ENCODE measurements around the gene RPL35. TPM values are rescaled to one million over a fixed set of nuclear protein-coding genes. Genes with fewer than 3 reads are reported as not detected.

Gene RPL35
- total RNA-seq, 2 donors from 2014 or later = 890 to 1,374 TPM

- intact Hi-C loops (cut with DNase I) = no loop called here
- DNase-seq = no peak
- Histone ChIP-seq H3K9me3 (no peaks in the 10 kb centered on the region), H3K9ac (ENCODE audit: low read depth in 2 of 2, low read length in 2 of 2) (no peak overlapping the region), H3K27ac (no peak overlapping the region), H3K36me3 (no peaks in the 10 kb centered on the region), H3K27me3 (no peaks in the 10 kb centered on the region), H3K4me3 (no peak overlapping the region), H3K4me1 (no peaks in the 10 kb centered on the region)
- no peak for TF ChIP-seq CTCF (IDR thresholded peaks at IDR 0.05)
Measured at GRCh38 chr9:124831642-124832364, 30.0 kb downstream of the RPL35 start.

DNA sequence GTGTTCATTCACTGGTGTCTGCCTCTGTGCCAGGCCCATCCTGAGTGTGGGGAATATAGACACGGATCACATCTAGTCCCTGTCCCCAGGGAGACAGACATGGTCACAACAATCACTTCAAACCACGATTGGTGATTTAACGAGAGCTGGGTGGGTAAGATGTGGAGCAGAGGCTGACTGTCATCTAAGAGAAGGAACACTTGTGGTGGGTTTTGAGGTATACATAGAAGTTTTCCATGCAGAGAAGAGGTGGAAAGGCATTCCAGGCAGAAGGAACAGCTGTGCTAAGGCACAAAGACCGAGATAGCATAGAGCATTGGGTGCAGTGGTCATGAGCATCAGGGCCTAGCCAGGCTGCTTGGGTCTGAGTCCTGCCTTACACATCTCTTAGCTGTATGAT, 31.2 kb downstream of the RPL35 start:
- H3K27ac ChIP-seq = no peak overlapping the region
- TF ChIP-seq CTCF (IDR thresholded peaks at IDR 0.05) = no peak
- no peak for DNase-seq
- intact Hi-C loops (cut with DNase I) = no loop called here
- H3K9me3 ChIP-seq = no peaks in the 10 kb centered on the region
- no peaks in the 10 kb centered on the region for H3K27me3 ChIP-seq
- H3K4me1 ChIP-seq = no peaks in the 10 kb centered on the region
- no peak overlapping the region for H3K4me3 ChIP-seq
- no peaks in the 10 kb centered on the region for H3K36me3 ChIP-seq
- H3K9ac ChIP-seq (ENCODE audit: low read depth in 2 of 2, low read length in 2 of 2) = no peak overlapping the region

DNA sequence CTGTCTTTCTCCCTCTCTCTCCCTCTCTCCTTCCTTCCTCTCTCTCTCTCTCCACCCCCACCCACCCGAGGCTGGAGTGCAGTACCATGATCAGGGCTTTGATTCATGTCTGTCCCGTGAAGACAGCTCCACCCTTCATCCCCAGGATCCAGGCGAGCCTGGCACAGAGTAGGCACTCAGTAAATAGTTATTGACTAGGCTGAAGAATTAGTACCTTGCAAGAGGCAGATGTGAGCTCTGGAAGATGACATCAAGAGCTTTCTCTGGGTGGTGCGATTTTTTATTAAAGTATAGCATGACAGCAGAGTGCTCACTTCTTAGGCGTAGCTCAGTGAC, 32.5 kb downstream of the RPL35 start:
- no peak overlapping the region for H3K9ac ChIP-seq (ENCODE audit: low read depth in 2 of 2, low read length in 2 of 2)
- H3K9me3 ChIP-seq = no peaks in the 10 kb centered on the region
- H3K27ac ChIP-seq = no peak overlapping the region
- H3K4me1 ChIP-seq = no peaks in the 10 kb centered on the region
- H3K4me3 ChIP-seq = no peak overlapping the region
- no peaks in the 10 kb centered on the region for H3K36me3 ChIP-seq
- no peak for DNase-seq
- no peaks in the 10 kb centered on the region for H3K27me3 ChIP-seq
- no peak for TF ChIP-seq CTCF (IDR thresholded peaks at IDR 0.05)
- intact Hi-C loops (cut with DNase I) = no loop called here

GRCh38 chr9:124828489-124829333, 33.0 kb downstream of the RPL35 start:
- no peaks in the 10 kb centered on the region for H3K9me3 ChIP-seq
- TF ChIP-seq CTCF (IDR thresholded peaks at IDR 0.05) = no peak
- no peak overlapping the region for H3K9ac ChIP-seq (ENCODE audit: low read depth in 2 of 2, low read length in 2 of 2)
- H3K36me3 ChIP-seq = no peaks in the 10 kb centered on the region
- intact Hi-C loops (cut with DNase I) = no loop called here
- H3K4me1 ChIP-seq = no peaks in the 10 kb centered on the region
- DNase-seq = no peak
- no peak overlapping the region for H3K4me3 ChIP-seq
- H3K27me3 ChIP-seq = no peaks in the 10 kb centered on the region
- no peak overlapping the region for H3K27ac ChIP-seq

DNA sequence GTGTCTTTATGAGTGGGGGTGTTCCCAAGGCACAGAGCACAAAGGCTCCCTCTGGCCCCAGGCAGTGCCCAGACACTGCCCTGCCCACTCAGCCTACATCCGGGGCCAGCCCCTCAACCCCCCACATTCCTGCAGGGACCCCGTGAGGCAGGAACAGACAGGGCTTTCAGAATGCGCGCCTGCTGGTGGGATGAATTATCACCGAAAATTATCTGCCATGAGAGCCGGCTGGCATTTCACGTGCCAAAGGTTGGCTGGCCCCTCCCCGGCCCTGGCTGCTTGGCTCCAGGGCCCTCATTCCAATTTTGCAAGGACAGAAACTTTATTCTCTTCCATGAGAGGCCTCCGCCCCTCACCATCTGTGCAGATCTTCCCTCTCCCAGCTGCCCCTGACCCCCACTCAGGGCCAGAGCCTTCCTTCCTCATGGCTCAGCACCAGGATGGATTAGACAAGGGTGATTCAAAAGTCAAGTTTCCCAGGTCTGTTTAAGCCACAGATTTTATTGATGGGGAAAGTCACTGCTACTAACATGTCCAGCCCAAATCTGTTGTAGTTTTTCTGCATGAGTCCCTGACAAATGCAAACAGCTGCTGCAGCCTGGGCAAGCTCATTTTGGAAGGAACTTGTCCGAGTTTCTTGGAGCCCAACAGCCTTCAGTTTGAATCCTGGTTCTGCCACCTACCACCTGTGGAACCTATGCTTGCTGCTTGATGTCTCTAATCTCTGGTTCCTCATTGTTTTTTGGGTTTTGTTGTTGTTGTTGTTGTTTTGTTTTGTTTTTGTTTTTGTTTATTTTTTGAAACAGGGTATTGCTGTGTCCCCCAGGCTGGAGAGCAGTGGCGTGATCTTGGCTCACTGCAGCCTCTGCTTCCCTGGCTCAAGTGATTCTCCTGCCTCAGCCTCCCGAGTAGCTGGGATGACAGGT, 40.8 kb downstream of the RPL35 start:
- Histone ChIP-seq H3K27me3 (no peaks in the 10 kb centered on the region), H3K4me3 (no peak overlapping the region), H3K9ac (ENCODE audit: low read depth in 2 of 2, low read length in 2 of 2) (no peak overlapping the region), H3K27ac (no peak overlapping the region), H3K9me3 (no peaks in the 10 kb centered on the region), H3K36me3 (no peaks in the 10 kb centered on the region), H3K4me1 (no peaks in the 10 kb centered on the region)
- intact Hi-C loops (cut with DNase I) = no loop called here
- no peak for DNase-seq
- no peak for TF ChIP-seq CTCF (IDR thresholded peaks at IDR 0.05)
